GM18511 (cell line): Measurements from ENCODE around the gene TIE1.
A peak's percentile ranks its signal among the peaks of the same experiment; 100 is the strongest.
"Not testable (repeated sequence)": the region's sequence is repeated elsewhere in the genome, so short reads cannot be mapped to it uniquely, and the experiment has no call there.

ENCODE experiments used
- ATAC-seq: cut with Tn5 transposase; IDR thresholded peaks from one replicate; pipeline ENCODE4 v1.9.1; 2021; ENCODE audit warnings: mild to moderate bottlenecking, moderate library complexity; ENCODE audit not compliant: unreplicated experiment

Gene TIE1

GRCh38 chr1:43358746-43359693, 58.2 kb downstream of the TIE1 start, which contains the start of gene CDC20:
CDC20 (plus strand) TSS chr1:43358981; CDS start chr1:43359216, 235 bp downstream.
- ATAC-seq: peak; percentile 93

DNA sequence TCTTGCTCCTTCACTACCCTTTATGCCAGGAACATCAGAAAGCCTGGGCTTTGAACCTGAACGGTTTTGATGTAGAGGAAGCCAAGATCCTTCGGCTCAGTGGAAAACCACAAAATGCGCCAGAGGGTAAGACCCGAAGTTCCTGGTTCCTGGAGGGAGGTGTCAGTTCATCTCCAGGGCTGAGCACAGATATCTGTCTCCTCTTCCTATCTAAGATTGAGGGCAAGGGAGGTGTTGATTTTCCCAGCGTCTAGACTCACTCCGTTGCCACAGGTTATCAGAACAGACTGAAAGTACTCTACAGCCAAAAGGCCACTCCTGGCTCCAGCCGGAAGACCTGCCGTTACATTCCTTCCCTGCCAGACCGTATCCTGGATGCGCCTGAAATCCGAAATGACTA, 58.9 kb downstream of the TIE1 start:
- ATAC-seq: no peak

DNA sequence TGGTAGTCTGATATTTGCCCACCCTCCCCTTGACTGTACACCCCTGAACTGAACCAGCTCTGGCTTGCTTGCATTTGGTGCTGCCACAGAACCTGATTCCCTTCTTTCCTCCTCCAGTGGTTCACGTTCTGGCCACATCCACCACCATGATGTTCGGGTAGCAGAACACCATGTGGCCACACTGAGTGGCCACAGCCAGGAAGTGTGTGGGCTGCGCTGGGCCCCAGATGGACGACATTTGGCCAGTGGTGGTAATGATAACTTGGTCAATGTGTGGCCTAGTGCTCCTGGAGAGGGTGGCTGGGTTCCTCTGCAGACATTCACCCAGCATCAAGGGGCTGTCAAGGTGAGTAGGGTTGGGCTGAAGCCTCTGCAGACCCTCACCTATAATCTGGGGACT, 59.8 kb downstream of the TIE1 start:
- no peak for ATAC-seq

DNA sequence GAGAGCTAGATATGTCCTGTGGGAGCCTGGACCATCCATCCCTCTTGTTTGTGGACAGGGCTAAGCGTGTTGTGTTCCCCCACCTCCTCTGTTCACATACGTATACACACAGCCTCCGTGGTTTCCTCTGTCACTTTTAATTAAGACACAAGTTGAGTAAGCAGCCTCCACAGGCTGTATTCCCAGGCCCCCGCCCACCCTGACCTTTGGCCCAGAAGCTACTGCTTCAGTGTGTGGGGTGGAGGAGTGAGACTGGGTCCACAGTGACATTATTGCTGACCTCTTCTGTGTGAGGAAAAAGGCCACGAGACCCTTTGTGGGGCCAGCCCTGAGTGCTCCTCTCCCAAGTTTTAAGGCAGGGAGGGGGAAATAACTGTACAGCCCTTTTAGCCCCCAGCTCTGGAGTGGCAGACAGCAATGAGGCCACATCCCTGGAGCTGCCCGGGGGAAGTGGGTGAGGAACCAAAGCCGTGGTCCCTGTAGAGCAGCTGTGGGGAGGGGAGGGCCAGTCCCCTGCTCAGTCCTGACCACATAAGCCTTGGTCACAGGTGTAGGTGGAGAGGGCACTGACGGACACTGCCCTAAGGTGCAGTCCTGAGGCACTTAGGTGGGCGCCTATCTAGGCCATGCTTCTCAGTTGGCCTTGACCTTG, 62.6 kb downstream of the TIE1 start:
- no peak for ATAC-seq

- ATAC-seq: no peak
Measured at GRCh38 chr1:43363935-43364525, 63.2 kb downstream of the TIE1 start.

DNA sequence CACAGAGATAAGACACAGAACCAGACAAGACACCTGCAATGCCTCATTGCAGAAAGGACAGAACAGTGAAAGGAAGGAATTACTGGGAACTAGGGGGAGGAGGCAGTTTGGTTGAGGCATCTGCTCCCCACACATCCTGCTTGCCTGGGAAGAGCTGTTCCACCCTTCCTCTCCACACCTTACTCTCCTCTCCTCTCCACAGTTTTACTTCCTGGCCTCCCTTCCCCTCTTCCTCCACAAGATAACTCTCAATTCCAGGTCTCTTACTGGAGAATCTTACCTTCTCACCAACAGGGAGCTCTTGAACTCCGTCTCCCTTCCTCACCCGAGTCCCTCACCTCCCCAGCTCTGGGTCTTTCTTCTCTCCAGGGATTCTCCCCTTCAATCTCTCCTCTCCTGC, 64.9 kb downstream of the TIE1 start:
- ATAC-seq: no peak

DNA sequence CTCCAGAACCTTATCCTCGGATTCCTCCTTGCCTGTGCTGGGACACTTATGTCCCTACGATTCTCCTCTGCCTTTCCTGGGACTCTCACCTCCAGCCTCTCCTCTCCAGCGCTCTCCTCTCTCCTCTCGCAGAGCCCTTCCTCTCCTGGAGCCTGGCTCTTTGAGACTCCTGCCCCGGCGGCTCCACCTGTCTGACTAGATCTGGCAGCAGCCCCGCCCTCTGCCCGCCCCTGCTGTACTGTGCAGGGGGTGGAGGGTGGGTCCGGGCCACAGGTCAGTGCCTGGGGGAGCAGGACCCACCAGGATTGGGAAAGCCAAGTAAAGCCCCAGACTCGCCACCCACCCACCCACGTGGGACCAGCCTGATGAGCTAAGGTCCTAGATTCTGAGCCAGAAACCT, 65.4 kb downstream of the TIE1 start:
- ATAC-seq: no peak

- ATAC-seq: no peak
Measured at GRCh38 chr1:43366601-43367025, 65.8 kb downstream of the TIE1 start.

DNA sequence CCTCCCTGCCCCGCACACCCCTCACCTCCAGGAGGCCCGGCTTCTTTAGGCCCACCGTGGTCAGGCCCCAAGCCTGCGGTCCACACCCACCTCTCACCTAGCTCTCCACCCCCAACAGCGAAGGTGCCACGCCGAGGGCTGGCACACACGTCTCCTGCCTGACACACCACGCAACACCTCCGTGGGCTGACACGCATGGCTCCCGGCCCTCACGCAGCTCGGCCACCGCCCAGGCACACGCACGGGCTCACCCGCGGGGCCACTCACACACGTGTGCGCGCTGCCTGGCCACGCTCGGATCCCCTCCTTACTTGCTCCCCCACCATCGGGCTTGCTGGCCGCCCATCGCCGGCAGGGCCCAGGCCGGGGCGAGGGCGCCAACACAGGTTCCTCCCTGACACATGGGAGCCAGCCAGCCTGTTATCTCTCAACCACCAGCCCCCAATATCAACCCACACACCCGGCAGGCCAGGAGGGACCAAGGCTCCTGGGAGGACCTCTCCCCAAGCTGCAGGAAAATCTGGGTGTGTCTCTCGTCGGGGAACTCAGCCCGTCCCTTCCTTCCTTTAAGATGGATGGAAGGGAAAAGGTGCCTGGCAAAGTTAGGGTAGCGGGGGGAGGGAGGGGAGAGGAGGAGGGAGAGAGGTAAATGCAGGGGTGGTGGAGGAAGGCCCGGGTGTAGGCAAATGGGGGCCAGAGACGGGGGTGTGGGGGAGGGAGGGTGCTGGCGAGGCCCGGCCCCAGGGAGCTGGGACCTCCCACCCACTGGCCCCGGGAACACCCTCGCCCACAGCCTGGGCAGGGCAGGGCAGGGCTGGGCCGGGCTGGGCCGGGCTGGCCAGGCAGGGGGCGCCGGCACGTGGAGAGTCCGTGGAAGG, 66.5 kb downstream of the TIE1 start:
- peak; percentile 47 for ATAC-seq

- ATAC-seq: peak; percentile 80
Measured at GRCh38 chr1:43367904-43368645, 67.3 kb downstream of the TIE1 start, which contains the start of gene ELOVL1. ELOVL1 (minus strand) TSS chr1:43368011; CDS start chr1:43365609, 2,402 bp downstream.

DNA sequence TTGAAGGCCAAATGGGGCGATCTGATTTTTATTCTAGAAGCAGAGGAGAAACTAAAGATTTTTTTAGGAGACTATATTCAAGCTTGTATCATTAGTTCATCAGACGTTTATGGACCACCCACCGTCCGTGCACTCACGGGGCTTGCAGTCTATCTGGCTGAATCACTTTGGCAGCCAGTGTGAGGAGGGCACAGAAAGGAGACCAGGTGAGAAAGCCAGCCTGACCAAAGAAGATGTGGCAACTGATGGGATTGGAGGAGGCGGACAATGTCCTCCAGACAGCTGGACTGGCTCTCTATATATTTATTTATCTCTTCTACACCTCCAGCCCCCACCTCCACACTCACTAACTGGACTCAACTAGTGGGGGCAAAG, 67.9 kb downstream of the TIE1 start:
- ATAC-seq: no peak

- not testable (repeated sequence) for ATAC-seq
Measured at GRCh38 chr1:43369779-43370178, 69.0 kb downstream of the TIE1 start.

DNA sequence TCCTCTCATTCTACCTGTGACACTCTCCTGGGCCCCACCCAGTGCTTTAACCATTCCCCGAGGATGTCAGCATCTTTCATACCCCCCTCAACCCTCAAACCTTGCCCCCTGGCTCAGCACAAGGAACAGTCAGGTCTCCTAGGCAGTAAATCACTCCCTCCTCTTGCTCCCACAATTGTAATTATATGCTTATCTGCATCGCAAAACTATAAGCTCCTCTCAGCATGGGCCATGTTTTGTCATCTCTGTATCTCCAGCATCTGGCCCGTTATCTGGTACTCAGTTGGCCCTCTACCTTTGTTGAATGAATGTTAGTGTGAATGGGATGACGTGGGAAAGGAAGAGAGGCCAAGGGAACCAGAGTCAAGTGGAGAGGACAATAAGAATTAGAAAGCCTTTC, 69.8 kb downstream of the TIE1 start:
- no peak for ATAC-seq

DNA sequence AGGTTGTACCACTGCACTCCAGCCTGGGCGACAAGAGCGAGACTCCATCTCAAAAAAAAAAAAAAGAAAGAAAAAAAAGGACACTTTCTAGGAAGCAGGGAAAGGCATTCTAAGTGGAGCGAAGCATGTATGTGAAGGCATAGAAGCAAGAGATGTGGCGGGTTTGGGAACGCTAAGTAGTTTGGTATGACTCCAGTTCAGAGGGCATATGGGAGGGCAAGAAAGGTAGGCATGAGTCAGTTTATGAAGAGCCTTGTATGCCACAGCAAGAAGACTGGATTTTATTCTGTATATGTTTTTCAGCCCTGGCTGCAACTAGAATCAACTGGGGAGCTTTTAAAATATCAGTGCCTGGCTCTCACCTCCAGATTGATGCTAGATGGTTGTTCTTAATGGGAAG, 71.4 kb downstream of the TIE1 start:
- no peak for ATAC-seq
